Omental fat pad (tissue), 4 donors: ENCODE data around the gene EGR2. TPM values are rescaled to one million over a fixed set of nuclear protein-coding genes. Genes with fewer than 3 reads are reported as not detected.
"Not testable (repeated sequence)": the region's sequence is repeated elsewhere in the genome, so short reads cannot be mapped to it uniquely, and the experiment has no call there.

Experiments used
- ATAC-seq: fragments of 150-250 bp; one replicate; pipeline ENCODE4 v1.9.1; 2016; ENCODE audit warnings: mild to moderate bottlenecking, moderate library complexity; ENCODE audit not compliant: low FRiP score
- DNase-seq: peaks from one replicate; pipeline ENCODE4 v3.0.0-alpha.2; 2019; ENCODE audit warnings: low spot score
- CTCF ChIP-seq, 3 donors: fragments of 450-650 bp; IDR thresholded peaks; one replicate each; pipeline ENCODE4 v1.5.1; 2016 to 2017; ENCODE audit warnings: antibody characterized with exemption in 3 of 3, mild to moderate bottlenecking in 3 of 3, moderate library complexity in 2 of 3
- total RNA-seq, 4 donors: library from RNA; depleted of rRNA; stranded (reverse); fragments of >200 nt; gene quantifications; one replicate each; pipeline ENCODE4 v1.1.0, GENCODE V29; 2016

Gene EGR2
- total RNA-seq, 4 donors from 2014 or later = 5.0 to 11.6 (median 5.7) TPM

- no peak for TF ChIP-seq CTCF (IDR thresholded peaks at IDR 0.05)
- ATAC-seq (no peak), DNase-seq (no peak)
These were observed 21.1 kb downstream of the EGR2 start for GRCh38 chr10:62795100-62795499.

GRCh38 chr10:62794306-62794705 lies 21.9 kb downstream of the EGR2 start:
- no peak for DNase-seq
- no peak for ATAC-seq
- TF ChIP-seq CTCF (IDR thresholded peaks at IDR 0.05) = no peak

GRCh38 chr10:62792261-62792660 lies 23.9 kb downstream of the EGR2 start:
- ATAC-seq (no peak), DNase-seq (no peak)
- no peak for TF ChIP-seq CTCF (IDR thresholded peaks at IDR 0.05)

GRCh38 chr10:62790571-62790970 lies 25.6 kb downstream of the EGR2 start:
- ATAC-seq (no peak), DNase-seq (no peak)
- TF ChIP-seq CTCF (IDR thresholded peaks at IDR 0.05) = no peak

- ATAC-seq = no peak
- no peak for DNase-seq
- no peak for TF ChIP-seq CTCF (IDR thresholded peaks at IDR 0.05)
These were observed 26.1 kb downstream of the EGR2 start for GRCh38 chr10:62790019-62790555.

GRCh38 chr10:62788861-62789467 lies 27.2 kb downstream of the EGR2 start:
- ATAC-seq (no peak), DNase-seq (no peak)
- TF ChIP-seq CTCF (IDR thresholded peaks at IDR 0.05) = no peak

GRCh38 chr10:62788285-62788684 lies 27.9 kb downstream of the EGR2 start:
- not testable (repeated sequence) for DNase-seq, ATAC-seq

GRCh38 chr10:62784537-62784936 lies 31.6 kb downstream of the EGR2 start:
- not testable (repeated sequence) for ATAC-seq, DNase-seq
